GM12892 (cell line): ENCODE results near the gene ZDHHC14.
"Not testable (repeated sequence)": the region's sequence is repeated elsewhere in the genome, so short reads cannot be mapped to it uniquely, and the experiment has no call there.

ENCODE experiments used
- DNase-seq: peaks from one replicate; pipeline ENCODE4 v3.0.0; 2011; ENCODE audit not compliant: insufficient read length
- FAIRE-seq: peaks from 2 replicates; lab custom pipeline; 2011; peaks lifted over from hg19 to GRCh38; lab: Jason Lieb, UNC
- POLR2A ChIP-seq: IDR thresholded peaks from 2 replicates; pipeline ENCODE4 v1.6.1; 2011; ENCODE audit warnings: low read depth, low read length, control low read depth
- POLR2AphosphoS5 ChIP-seq: IDR thresholded peaks from 2 replicates; pipeline ENCODE4 v1.6.1; 2011; ENCODE audit warnings: low read depth, low read length, control low read depth
- TAF1 ChIP-seq: IDR thresholded peaks from 2 replicates; pipeline ENCODE4 v1.6.1; 2011; ENCODE audit warnings: low read depth, mild to moderate bottlenecking, control low read depth, low read length, borderline replicate concordance

Gene ZDHHC14

GRCh38 chr6:157685596-157686280, 304.7 kb downstream of the ZDHHC14 start:
- no peak for TF ChIP-seq POLR2A
- TF ChIP-seq TAF1: no peak
- DNase-seq: no peak
- FAIRE-seq: no peak

GRCh38 chr6:157688275-157688959, 307.4 kb downstream of the ZDHHC14 start:
- no peak for FAIRE-seq

GRCh38 chr6:157688960-157689599, 308.1 kb downstream of the ZDHHC14 start:
- FAIRE-seq (no peak), DNase-seq (no peak)
- no peak for TF ChIP-seq POLR2AphosphoS5

More at GRCh38 chr6:157688275-157688959, 307.4 kb downstream of the ZDHHC14 start:
- no peak for DNase-seq
- TF ChIP-seq POLR2AphosphoS5: no peak

GRCh38 chr6:157689875-157690274, 308.9 kb downstream of the ZDHHC14 start:
- FAIRE-seq (no peak), DNase-seq (no peak)
- TF ChIP-seq POLR2A: no peak
- TF ChIP-seq TAF1: no peak
- TF ChIP-seq POLR2AphosphoS5: no peak

GRCh38 chr6:157690441-157691210, 309.6 kb downstream of the ZDHHC14 start:
- DNase-seq (no peak), FAIRE-seq (no peak)
- TF ChIP-seq TAF1 (no peak), POLR2A (no peak), POLR2AphosphoS5 (no peak)

GRCh38 chr6:157691621-157692020, 310.6 kb downstream of the ZDHHC14 start:
- not testable (repeated sequence) for DNase-seq, FAIRE-seq

DNA sequence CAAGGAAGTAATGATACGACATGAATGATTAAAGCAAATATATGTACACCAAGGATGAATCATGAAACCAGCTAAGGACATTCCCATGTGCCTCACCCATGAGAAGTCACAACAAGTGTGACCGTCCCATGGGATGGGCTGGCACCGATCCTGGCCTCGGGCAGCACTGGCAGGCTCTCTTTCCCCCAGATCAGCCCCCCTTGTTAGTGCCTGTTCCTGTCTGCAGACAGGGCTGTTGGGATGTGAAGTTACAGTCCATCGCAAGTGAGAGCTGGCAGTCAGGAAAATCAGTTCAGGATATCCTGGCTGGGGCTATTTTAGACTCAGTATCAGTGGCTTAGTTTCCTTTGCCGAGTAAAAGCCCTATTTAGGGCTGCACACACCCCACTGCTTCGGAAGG, 312.9 kb downstream of the ZDHHC14 start:
- no peak for DNase-seq
- FAIRE-seq: no peak
- TF ChIP-seq TAF1 (no peak), POLR2AphosphoS5 (no peak), POLR2A (no peak)

DNA sequence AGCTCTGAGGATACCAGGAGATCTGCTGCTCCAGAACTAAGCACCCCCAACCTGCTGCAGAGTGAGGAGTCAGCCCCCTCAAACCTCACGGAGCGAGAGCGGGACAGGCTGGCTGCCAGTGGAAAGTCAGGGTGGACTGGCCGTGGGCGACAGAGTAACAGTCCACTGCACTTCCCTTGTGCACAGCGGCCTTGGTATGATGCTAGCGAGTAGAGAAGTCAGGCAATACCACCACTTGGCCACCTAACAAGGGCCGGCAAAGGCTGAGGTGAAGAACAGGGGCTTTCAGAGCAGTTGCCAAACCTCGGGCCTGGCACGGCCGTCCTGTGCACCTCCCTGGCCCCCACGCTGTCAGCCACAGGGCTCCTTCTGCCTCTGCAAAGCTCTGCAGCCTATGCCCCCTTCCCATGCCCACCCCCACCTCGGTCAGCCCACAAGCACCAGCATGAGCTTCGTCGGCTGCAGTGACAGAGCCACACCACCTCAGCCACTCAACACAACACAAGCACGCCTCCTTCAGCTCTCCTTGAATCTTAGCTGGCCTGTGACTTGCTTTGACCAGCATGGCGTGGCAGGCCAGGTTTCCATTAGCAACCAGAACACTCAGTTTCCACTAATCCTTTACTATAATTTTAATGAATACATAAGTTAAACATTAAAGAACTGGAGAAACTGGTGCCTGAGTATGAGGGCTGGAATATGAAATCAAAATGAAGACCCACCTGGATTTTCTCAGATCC, 314.5 kb downstream of the ZDHHC14 start:
- DNase-seq (no peak), FAIRE-seq (no peak)
- TF ChIP-seq POLR2AphosphoS5 (no peak), TAF1 (no peak), POLR2A (no peak)

- DNase-seq (no peak), FAIRE-seq (no peak)
- TF ChIP-seq POLR2A (no peak), POLR2AphosphoS5 (no peak), TAF1 (no peak)
Observed at GRCh38 chr6:157699777-157700636, 319.0 kb downstream of the ZDHHC14 start.

- not testable (repeated sequence) for FAIRE-seq, DNase-seq
Observed at GRCh38 chr6:157706351-157706750, 325.4 kb downstream of the ZDHHC14 start.
